Measurements from ENCODE around the gene GABBR2. TPM values are rescaled to one million over a fixed set of nuclear protein-coding genes. Genes with fewer than 3 reads are reported as not detected.

GABBR2 gene
- total RNA-seq, 1 donor from 2014 or later: not detected

- H3K27ac Mint-ChIP-seq (ENCODE audit: unreplicated experiment): no peak overlapping the region
- no peaks in the 10 kb centered on the region for H3K27me3 Mint-ChIP-seq (ENCODE audit: unreplicated experiment)
- TF ChIP-seq CTCF (IDR thresholded peaks at IDR 0.05): no peak
- H3K4me3 Mint-ChIP-seq (ENCODE audit: unreplicated experiment): no peak overlapping the region
- H3K36me3 Mint-ChIP-seq (ENCODE audit: unreplicated experiment): no peaks in the 10 kb centered on the region
- H3K4me1 Mint-ChIP-seq (ENCODE audit: unreplicated experiment): no peaks in the 10 kb centered on the region
- peak; percentile 81 for DNase-seq (ENCODE audit: extremely low spot score, unreplicated experiment)
- H3K9me3 Mint-ChIP-seq (ENCODE audit: unreplicated experiment): peaks cover 5% of the 10 kb centered on the region
Observed at GRCh38 chr9:98369066-98369425, 339.7 kb downstream of the GABBR2 start.

GRCh38 chr9:98368366-98369065 is 340.2 kb downstream of the GABBR2 start:
- Mint-ChIP-seq H3K4me1 (ENCODE audit: unreplicated experiment) (no peaks in the 10 kb centered on the region), H3K27me3 (ENCODE audit: unreplicated experiment) (no peaks in the 10 kb centered on the region), H3K9me3 (ENCODE audit: unreplicated experiment) (peaks cover 5% of the 10 kb centered on the region), H3K4me3 (ENCODE audit: unreplicated experiment) (no peak overlapping the region), H3K27ac (ENCODE audit: unreplicated experiment) (no peak overlapping the region), H3K36me3 (ENCODE audit: unreplicated experiment) (no peaks in the 10 kb centered on the region)
- DNase-seq (ENCODE audit: extremely low spot score, unreplicated experiment): peak; percentile 72
- TF ChIP-seq CTCF (IDR thresholded peaks at IDR 0.05): no peak

- H3K36me3 Mint-ChIP-seq (ENCODE audit: unreplicated experiment): no peaks in the 10 kb centered on the region
- H3K27me3 Mint-ChIP-seq (ENCODE audit: unreplicated experiment): peaks cover 2% of the 10 kb centered on the region
- no peaks in the 10 kb centered on the region for H3K4me1 Mint-ChIP-seq (ENCODE audit: unreplicated experiment)
- peak; percentile 49 for DNase-seq (ENCODE audit: extremely low spot score, unreplicated experiment)
- peaks cover 5% of the 10 kb centered on the region for H3K9me3 Mint-ChIP-seq (ENCODE audit: unreplicated experiment)
- TF ChIP-seq CTCF (IDR thresholded peaks at IDR 0.05): no peak
- H3K27ac Mint-ChIP-seq (ENCODE audit: unreplicated experiment): no peak overlapping the region
- no peak overlapping the region for H3K4me3 Mint-ChIP-seq (ENCODE audit: unreplicated experiment)
Observed at GRCh38 chr9:98367923-98368322, 340.8 kb downstream of the GABBR2 start.

GRCh38 chr9:98367371-98367900 is 341.3 kb downstream of the GABBR2 start:
- Mint-ChIP-seq H3K9me3 (ENCODE audit: unreplicated experiment) (peaks cover 5% of the 10 kb centered on the region), H3K36me3 (ENCODE audit: unreplicated experiment) (no peaks in the 10 kb centered on the region), H3K27ac (ENCODE audit: unreplicated experiment) (no peak overlapping the region), H3K27me3 (ENCODE audit: unreplicated experiment) (peaks cover 7% of the 10 kb centered on the region), H3K4me1 (ENCODE audit: unreplicated experiment) (no peaks in the 10 kb centered on the region), H3K4me3 (ENCODE audit: unreplicated experiment) (no peak overlapping the region)
- DNase-seq (ENCODE audit: extremely low spot score, unreplicated experiment): no peak
- no peak for TF ChIP-seq CTCF (IDR thresholded peaks at IDR 0.05)

- no peak for TF ChIP-seq CTCF (IDR thresholded peaks at IDR 0.05)
- peaks cover 15% of the 10 kb centered on the region for H3K27me3 Mint-ChIP-seq (ENCODE audit: unreplicated experiment)
- H3K36me3 Mint-ChIP-seq (ENCODE audit: unreplicated experiment): no peaks in the 10 kb centered on the region
- no peaks in the 10 kb centered on the region for H3K4me1 Mint-ChIP-seq (ENCODE audit: unreplicated experiment)
- H3K9me3 Mint-ChIP-seq (ENCODE audit: unreplicated experiment): peaks cover 5% of the 10 kb centered on the region
- no peak overlapping the region for H3K27ac Mint-ChIP-seq (ENCODE audit: unreplicated experiment)
- DNase-seq (ENCODE audit: extremely low spot score, unreplicated experiment): no peak
- H3K4me3 Mint-ChIP-seq (ENCODE audit: unreplicated experiment): no peak overlapping the region
Observed at GRCh38 chr9:98365781-98366180, 343.0 kb downstream of the GABBR2 start.
